GM12873 (cell line): ENCODE results near the gene SUGCT.

Source experiments
- TF ChIP-seq, protein P1 (sequence below): IDR thresholded peaks from 2 replicates; pipeline ENCODE4 v1.5.1; 2012; ENCODE audit warnings: low read depth, mild to moderate bottlenecking, moderate library complexity, low read length, control low read depth; ENCODE audit not compliant: insufficient read depth; ENCODE audit errors: missing control alignments

The SUGCT gene

DNA sequence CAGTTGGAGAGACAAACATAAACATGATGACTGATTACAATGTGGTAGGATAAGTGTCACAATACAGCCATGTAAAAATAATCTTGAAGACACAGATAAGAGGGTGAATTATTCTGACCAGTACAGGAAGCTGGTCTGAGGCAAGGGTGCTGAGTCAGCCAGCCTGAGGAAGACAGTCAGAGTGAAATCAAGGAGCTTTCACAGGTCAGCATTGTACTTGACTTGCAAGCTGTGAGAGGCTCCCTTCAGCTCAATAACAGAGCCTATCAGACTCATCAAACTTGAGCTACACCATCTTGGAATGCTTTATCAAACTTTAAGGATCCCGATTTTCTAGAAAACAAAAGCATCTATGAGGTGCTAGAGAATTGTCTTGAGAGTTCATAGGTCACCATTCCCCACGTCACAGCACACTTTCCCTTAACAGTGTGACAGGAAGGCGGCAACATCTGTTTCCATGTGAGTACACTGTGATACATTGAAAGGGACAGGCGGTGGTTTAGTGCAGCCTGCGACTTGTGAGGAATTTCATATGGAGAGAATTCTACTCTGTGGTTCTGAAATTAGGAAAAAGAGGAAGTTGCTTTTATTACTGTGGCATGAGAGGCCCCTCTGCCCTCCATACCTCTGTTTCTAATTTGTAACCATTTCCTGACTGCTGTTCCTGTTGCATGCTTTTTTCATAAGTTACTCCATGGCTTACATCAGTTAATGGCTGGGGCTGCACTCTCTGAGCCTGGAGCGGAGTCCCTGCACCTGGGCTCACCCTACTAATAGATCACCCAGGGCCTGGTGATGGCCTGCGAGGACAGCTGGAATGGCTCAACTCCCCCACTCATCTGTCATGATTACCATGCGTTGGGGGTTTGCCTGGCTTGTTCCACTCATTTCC, 417.1 kb downstream of the SUGCT start:
- TF ChIP-seq, protein P1, sequence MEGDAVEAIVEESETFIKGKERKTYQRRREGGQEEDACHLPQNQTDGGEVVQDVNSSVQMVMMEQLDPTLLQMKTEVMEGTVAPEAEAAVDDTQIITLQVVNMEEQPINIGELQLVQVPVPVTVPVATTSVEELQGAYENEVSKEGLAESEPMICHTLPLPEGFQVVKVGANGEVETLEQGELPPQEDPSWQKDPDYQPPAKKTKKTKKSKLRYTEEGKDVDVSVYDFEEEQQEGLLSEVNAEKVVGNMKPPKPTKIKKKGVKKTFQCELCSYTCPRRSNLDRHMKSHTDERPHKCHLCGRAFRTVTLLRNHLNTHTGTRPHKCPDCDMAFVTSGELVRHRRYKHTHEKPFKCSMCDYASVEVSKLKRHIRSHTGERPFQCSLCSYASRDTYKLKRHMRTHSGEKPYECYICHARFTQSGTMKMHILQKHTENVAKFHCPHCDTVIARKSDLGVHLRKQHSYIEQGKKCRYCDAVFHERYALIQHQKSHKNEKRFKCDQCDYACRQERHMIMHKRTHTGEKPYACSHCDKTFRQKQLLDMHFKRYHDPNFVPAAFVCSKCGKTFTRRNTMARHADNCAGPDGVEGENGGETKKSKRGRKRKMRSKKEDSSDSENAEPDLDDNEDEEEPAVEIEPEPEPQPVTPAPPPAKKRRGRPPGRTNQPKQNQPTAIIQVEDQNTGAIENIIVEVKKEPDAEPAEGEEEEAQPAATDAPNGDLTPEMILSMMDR, result no peak

DNA sequence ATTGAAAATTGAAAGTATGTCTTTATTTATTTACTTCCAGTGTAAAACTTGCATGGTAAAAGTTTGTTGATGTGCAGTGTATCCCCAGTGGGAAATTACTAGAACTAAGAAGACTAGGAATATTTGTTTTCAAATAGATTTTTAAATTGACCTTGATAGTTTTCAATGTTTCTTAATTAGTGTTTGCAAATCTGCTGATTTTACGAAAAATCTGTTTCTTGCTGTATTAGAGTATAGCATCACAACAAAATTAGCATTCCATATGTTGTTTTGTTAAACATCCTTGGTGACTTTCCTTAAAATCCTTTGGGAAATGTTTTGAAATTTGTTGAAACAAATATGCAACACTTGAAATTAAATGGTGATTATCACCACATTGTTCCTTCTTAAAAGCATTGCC, 425.9 kb downstream of the SUGCT start:
- TF ChIP-seq, protein P1, result no peak

DNA sequence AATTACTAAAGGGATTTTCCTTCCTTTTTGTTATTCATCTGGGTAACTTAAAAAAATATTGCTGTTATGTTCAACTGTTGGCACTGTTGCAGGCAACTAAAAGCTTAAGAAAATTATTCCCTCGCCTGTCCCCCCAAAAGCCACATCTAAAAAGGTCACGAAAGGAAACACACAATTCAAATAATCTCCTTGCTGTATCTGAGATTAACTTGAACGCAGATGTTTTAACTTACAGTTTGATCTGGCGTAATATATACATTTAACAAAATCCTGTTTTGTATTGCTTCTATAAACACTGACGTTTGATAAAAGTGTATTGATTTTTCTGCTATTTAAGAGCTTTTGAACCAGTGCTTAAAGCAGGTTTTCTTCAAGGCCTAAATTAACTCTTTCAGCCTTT, 432.1 kb downstream of the SUGCT start:
- TF ChIP-seq, protein P1, result no peak

DNA sequence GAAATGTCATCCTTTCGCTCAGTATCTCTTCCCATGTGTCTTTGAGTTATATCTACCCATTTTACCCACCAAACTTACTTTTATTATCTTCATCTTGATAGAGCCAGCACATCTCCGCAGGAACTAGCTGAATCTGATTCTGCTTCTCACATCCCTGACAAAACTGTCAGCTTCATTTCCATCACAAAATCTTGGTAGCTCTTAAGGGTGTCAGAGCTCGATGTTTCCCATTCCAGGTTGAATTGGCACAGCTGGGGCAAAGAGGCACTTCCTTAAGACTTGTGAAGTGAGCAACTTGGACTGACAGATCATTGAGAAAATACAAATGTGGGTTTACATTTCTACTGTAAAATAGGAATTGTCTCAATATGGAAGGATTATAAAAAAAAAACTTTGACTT, 434.5 kb downstream of the SUGCT start:
- TF ChIP-seq, protein P1, result no peak

DNA sequence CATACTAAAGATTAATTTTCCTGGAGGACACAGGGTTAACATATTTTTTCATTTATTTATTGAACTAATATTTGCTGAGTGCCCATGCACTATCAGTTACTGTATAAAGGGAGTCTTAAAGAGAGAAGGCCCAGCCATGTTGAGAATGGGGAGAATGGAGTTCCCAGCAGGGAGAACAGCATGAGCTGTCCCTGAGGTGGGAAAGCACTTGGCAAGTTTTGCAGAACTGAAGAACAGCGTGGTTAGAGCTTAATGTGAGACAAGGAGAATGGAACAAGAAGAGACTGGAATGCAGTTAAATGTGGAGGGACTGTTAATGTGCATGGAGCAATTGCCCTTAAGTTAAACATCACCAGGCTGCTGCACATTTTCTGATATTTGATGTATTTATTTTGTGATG, 435.4 kb downstream of the SUGCT start:
- TF ChIP-seq, protein P1, result no peak

DNA sequence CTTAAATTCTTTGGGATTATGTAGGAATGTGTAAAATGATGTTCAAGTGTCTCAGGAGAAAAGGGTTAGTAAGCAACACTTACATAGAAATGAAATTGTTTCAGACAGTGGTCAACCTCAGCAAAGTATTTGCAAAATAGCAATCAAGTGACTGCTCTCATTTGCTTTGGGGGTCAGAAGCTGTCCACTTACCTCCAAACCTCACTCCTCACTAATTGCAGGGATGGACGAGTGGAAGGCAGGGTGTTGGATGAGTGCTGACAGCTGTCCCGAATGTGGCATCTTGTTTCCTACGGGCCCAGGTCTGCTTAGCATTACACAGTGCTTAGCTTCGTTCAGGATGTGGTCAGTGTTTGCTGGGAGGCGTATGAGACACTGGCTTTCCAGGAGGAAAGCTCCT, 437.0 kb downstream of the SUGCT start:
- TF ChIP-seq, protein P1, result no peak

DNA sequence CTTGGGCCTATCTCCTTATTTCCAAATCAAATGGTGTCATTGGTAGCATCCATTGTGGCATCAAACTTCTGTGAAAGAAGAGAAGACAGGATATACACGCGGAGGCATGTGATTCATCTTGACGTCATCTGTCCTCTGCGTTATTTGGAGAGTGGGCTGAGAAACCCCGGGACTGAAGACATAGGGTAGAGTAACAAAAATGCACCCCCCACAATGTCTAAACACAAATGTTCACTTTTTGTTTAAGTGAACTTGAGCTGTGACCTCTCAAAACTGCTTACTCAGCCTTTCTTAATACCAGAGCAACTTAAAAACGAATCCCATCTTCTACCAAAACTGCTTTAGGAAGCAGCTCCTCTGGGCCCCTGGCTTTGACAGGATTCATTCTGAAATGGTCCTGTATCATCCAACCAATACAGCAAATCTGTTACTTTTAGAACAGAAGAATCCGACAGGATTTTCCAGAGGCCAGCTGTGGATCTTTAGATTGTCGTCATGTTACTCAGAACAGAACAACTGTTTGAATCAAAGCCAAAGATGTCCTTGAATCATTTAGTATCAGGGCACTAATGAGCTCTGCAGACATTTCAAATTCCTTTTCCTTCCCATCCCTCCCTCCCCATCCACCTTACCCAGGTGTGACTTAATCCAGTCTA, 438.1 kb downstream of the SUGCT start:
- TF ChIP-seq, protein P1, result no peak
